ENCODE measurements around the gene NEDD8. TPM values are rescaled to one million over a fixed set of nuclear protein-coding genes. Genes with fewer than 3 reads are reported as not detected.

NEDD8 gene
- total RNA-seq, 6 experiments from 2014 or later = 309 to 401 (median 372) TPM

GRCh38 chr14:24259282-24260025 lies 27.3 kb upstream of the NEDD8 start:
- TF ChIP-seq CTCF (IDR thresholded peaks at IDR 0.05) = no peak
- H3K27ac Mint-ChIP-seq = no peak overlapping the region; the same call in 1 of the 2 replicates

GRCh38 chr14:24258548-24259265 lies 26.5 kb upstream of the NEDD8 start:
- Mint-ChIP-seq H3K36me3 (ENCODE audit: low read depth) (no peaks in the 10 kb centered on the region), H3K4me1 (ENCODE audit: low read depth) (peaks cover 18% of the 10 kb centered on the region; the same call in 1 of the 2 replicates), H3K27me3 (ENCODE audit: insufficient read depth) (peaks cover 2% of the 10 kb centered on the region; the same call in 1 of the 2 replicates), H3K27ac (no peak overlapping the region), H3K4me3 (no peak overlapping the region), H3K9me3 (no peaks in the 10 kb centered on the region)
- DNase-seq = no peak
- TF ChIP-seq CTCF (IDR thresholded peaks at IDR 0.05) = no peak

More at GRCh38 chr14:24259282-24260025, 27.3 kb upstream of the NEDD8 start:
- no peak overlapping the region; the same call in 1 of the 2 replicates for H3K4me3 Mint-ChIP-seq
- no peaks in the 10 kb centered on the region for H3K36me3 Mint-ChIP-seq (ENCODE audit: low read depth)
- H3K4me1 Mint-ChIP-seq (ENCODE audit: low read depth) = peaks cover 18% of the 10 kb centered on the region; the same call in 1 of the 2 replicates
- H3K9me3 Mint-ChIP-seq = no peaks in the 10 kb centered on the region
- H3K27me3 Mint-ChIP-seq (ENCODE audit: insufficient read depth) = peaks cover 1% of the 10 kb centered on the region; the same call in 1 of the 2 replicates
- no peak for DNase-seq

GRCh38 chr14:24258119-24258518 lies 26.0 kb upstream of the NEDD8 start:
- Mint-ChIP-seq H3K27me3 (ENCODE audit: insufficient read depth) (peaks cover 2% of the 10 kb centered on the region; the same call in 1 of the 2 replicates), H3K4me1 (ENCODE audit: low read depth) (peaks cover 18% of the 10 kb centered on the region; the same call in 1 of the 2 replicates), H3K4me3 (no peak overlapping the region), H3K36me3 (ENCODE audit: low read depth) (no peaks in the 10 kb centered on the region), H3K27ac (no peak overlapping the region), H3K9me3 (no peaks in the 10 kb centered on the region)
- TF ChIP-seq CTCF (IDR thresholded peaks at IDR 0.05) = no peak
- DNase-seq = no peak

GRCh38 chr14:24256960-24257359 lies 24.8 kb upstream of the NEDD8 start:
- Mint-ChIP-seq H3K4me1 (ENCODE audit: low read depth) (peaks cover 22% of the 10 kb centered on the region), H3K36me3 (ENCODE audit: low read depth) (no peaks in the 10 kb centered on the region), H3K27ac (no peak overlapping the region), H3K9me3 (no peaks in the 10 kb centered on the region), H3K4me3 (no peak overlapping the region), H3K27me3 (ENCODE audit: insufficient read depth) (peaks cover 2% of the 10 kb centered on the region; the same call in 1 of the 2 replicates)
- DNase-seq = no peak
- no peak for TF ChIP-seq CTCF (IDR thresholded peaks at IDR 0.05)

- H3K27me3 Mint-ChIP-seq (ENCODE audit: insufficient read depth) = peaks cover 3% of the 10 kb centered on the region; the same call in 1 of the 2 replicates
- H3K9me3 Mint-ChIP-seq = no peaks in the 10 kb centered on the region
- TF ChIP-seq CTCF (IDR thresholded peaks at IDR 0.05) = no peak
- H3K4me1 Mint-ChIP-seq (ENCODE audit: low read depth) = peaks cover 30% of the 10 kb centered on the region
- H3K27ac Mint-ChIP-seq = no peak overlapping the region
- DNase-seq = no peak
- no peak overlapping the region for H3K4me3 Mint-ChIP-seq
- no peaks in the 10 kb centered on the region for H3K36me3 Mint-ChIP-seq (ENCODE audit: low read depth)
These were observed 24.0 kb upstream of the NEDD8 start for GRCh38 chr14:24255931-24256711.

Data from HFFc6 (cell line).